ENCODE measurements around the gene TCF7L2. TPM values are rescaled to one million over a fixed set of nuclear protein-coding genes. Genes with fewer than 3 reads are reported as not detected.

Gene TCF7L2
- polyA plus RNA-seq, 3 donors: 5.4 to 21.3 (median 20.0) TPM

- WGBS, 3 donors: 56 to 82% (median 74%) methylated on average over 2 of the region's 2 CpGs
- H3K27ac ChIP-seq (ENCODE audit: low read depth, low read length): no peak overlapping the region
These were observed 15.9 kb upstream of the TCF7L2 start for GRCh38 chr10:112934193-112934592.

DNA sequence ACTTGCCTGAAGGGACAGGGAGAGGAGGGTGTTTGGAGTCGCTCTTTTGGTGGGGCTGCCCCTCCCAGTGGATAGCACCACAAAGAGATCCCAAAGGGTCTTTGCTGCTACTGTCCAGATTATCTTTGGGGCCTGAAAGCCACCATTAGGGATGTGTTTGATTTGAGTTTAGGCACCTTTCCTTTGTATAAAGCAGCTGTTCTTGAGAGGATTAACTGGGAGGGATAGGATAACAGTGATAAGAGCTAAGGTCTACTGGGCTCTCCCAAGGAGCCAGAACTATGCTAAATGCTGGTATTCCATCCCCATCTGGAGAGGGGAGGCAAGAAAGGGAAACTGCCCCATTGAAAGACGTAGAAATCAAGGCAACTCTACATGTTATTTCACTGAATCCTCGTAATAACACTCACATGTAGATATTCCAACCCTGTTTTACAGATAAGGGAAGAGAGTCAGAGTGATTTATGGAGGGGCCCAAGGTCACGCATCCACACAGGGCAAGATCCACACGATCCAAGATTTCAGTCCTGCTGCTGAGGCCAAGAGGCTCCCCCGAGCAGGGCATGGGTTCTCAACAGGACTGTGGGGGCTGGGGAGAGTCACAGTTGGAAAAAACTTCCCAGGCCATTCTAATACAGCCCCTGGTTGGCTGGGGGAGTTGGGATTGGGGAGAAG is 11.1 kb upstream of the TCF7L2 start:
- 74 to 81% (median 75%) methylated on average over 6 of the region's 6 CpGs for WGBS, 3 donors
- no peak overlapping the region for H3K27ac ChIP-seq (ENCODE audit: low read depth, low read length)

- WGBS, 3 donors: 32 to 69% (median 44%) methylated on average over 5 of the region's 5 CpGs
These were observed 4.2 kb upstream of the TCF7L2 start for GRCh38 chr10:112945811-112946210.

GRCh38 chr10:112946649-112947048 is 3.4 kb upstream of the TCF7L2 start:
- H3K27ac ChIP-seq (ENCODE audit: low read depth, low read length): no peak overlapping the region
- 87 to 91% (median 89%) methylated on average over 3 of the region's 3 CpGs for whole genome bisulfite sequencing, 3 donors

More at GRCh38 chr10:112945811-112946210, 4.2 kb upstream of the TCF7L2 start:
- H3K27ac ChIP-seq (ENCODE audit: low read depth, low read length): no peak overlapping the region

- H3K27ac ChIP-seq (ENCODE audit: low read depth, low read length): no peak overlapping the region
- WGBS, 3 donors: 97 to 100% (median 100%) methylated on average over 1 of the region's 1 CpG
These were observed 1.9 kb upstream of the TCF7L2 start for GRCh38 chr10:112948196-112948595.

DNA sequence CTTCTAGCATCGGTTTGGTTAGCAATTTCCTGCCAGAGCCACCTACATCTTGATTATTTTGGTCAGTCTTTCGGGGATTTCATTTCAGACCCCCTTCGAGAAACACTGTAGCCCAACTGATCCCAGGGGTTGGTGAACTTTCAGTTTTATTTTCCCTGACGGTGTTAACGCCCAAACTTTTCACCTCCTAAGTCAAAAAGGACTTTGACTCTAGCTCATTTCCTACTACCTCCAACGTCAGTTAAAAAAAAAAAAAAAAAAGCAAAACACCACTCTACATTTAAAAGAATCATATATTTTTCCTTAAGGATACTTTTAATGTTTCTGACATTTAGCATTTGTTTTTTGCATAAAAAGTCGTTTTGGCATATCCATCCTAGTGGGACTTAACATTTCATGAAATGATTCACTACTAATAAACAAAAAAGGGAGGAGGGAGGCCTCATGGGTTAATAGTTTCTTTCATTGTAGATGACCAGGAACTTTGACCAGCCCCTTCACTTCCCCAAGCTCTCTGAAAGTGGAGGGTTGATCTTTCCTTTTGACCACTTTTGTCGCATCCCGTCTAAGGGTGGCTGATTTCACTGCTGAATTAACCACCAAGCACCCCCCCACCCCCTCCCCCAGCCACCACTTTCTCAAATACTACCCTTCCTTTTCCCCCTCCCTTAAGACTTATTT is 764 bp upstream of the TCF7L2 start:
- no peak overlapping the region for H3K27ac ChIP-seq (ENCODE audit: low read depth, low read length)
- 5 to 11% (median 6%) methylated on average over 9 of the region's 9 CpGs for WGBS, 3 donors

- 0 to 1% (median 1%) methylated on average over 50 to 56 of the region's 56 CpGs for WGBS, 3 donors
- H3K27ac ChIP-seq (ENCODE audit: low read depth, low read length): peak overlapping the region; percentile 73
These were observed 789 bp downstream of the TCF7L2 start for GRCh38 chr10:112950714-112951358.

DNA sequence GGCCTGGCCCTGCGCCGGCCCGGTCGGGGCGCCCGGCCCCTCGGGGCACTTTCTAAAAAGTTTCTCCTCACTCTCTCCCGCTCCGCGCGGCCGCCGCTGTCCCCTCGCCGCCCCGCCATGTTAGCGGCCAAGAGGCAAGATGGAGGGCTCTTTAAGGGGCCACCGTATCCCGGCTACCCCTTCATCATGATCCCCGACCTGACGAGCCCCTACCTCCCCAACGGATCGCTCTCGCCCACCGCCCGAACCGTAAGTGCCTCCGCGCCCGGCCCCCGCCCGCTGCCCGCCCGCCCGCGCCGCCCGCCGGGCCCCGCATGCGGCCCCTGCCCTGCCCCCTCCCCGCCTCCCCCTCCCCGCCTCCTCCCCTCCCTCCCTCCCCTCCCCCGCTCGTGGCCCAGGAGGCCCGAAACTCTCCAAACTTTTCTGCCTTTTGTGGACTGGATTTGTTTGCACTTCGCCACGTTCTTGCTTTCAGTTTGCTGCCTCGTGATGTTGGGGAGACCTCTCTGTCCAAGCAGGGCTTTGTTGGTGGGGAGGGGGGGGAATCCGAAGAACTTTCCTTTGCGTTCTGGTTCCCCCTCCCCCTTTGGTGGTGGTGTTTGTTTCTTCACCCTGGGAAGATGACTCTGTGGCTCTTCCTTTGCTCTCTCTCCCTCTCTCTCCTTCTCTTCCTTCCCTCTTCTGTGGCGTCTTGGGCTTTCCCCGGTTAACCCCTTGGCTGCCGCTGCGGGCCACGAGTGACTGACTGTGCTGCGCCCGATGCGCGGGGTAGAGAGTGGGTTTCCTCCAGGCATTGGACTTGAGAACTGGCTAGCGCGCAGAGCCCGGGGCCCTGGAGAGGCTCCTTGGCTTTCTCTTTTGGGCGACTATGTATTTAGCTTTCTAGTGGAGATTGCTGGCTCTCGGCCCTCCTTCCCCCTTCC is 1.6 kb downstream of the TCF7L2 start:
- 0 to 1% (median 1%) methylated on average over 31 to 65 of the region's 65 CpGs for WGBS, 3 donors
- H3K27ac ChIP-seq (ENCODE audit: low read depth, low read length): peak overlapping the region; percentile 88

DNA sequence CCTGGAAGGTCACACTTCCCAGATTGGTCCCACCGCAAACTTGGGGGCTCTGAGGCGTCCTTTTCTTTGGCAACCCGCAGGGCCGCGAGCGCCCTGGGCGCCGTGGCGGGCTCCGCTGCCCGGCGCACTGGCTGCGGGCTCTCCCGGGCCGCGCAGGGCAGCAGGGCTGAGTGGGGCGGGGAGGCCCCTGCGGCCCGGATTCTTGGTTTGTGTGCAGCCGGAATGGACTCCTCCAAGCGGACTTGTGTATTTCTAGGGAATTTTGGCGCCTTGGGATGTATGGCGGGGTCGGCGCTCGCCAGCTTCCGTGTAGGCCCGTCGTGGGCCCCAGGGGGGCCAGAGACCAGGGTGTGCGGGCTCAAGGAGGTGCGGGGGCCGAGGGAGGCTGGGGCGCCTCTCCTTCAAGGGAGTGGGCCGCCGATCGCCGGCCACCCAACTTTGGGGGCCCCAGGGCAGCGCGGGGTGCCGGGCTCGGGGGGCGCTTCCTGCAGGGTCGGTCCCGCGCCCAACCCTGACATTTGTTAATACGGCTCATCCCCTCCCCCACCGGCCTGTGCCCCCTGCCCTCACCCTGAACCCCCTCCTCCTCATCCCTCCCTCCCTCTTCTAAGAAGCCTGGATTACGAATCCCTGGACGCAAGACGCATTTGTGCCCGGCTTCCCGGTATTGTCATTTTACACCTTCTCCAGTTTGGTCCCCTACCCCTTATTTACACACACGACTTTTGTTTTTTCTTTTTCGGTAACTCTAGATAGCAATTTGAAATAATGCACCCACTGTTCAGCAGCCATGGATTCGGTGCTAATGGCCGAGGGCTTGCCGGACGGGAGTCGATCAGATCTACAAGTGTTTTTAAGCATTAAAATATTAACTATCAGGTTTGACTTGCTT is 2.5 kb downstream of the TCF7L2 start:
- H3K27ac ChIP-seq (ENCODE audit: low read depth, low read length): peak overlapping the region; percentile 88
- WGBS, 3 donors: 2 to 4% (median 3%) methylated on average over 47 to 59 of the region's 59 CpGs

GRCh38 chr10:112953174-112954159 is 3.4 kb downstream of the TCF7L2 start:
- WGBS, 3 donors: 17 to 39% (median 26%) methylated on average over 26 of the region's 26 CpGs
- H3K27ac ChIP-seq (ENCODE audit: low read depth, low read length): no peak overlapping the region

DNA sequence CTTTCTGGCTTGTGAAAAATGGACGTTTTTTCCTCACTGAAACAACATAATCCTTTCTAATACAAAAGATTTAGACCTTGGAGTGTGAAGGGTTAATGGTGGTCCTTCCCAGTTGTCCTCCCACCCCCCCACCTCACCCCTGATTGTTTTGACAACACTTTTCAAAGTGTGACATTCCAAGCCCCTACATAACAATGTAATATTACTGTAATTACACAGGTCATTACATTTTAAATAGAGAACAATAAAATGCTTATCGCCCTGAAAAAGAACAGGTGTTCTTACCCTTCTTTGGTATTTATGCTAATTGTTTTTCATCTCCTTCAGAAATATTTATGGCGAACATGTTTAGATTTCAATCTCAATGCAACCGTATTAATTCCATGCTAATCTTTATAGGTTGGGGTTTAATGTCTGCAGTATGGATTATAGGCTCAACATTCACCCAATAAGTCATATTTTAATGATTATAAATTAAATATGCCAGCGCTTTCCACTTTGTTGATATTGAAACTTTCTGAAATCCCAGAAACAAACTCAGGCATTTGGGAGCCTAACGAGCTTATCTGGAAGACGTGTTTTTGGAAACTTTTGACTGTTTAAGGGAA is 5.0 kb downstream of the TCF7L2 start:
- no peak overlapping the region for H3K27ac ChIP-seq (ENCODE audit: low read depth, low read length)
- WGBS, 3 donors: 17 to 49% (median 41%) methylated on average over 7 of the region's 7 CpGs

DNA sequence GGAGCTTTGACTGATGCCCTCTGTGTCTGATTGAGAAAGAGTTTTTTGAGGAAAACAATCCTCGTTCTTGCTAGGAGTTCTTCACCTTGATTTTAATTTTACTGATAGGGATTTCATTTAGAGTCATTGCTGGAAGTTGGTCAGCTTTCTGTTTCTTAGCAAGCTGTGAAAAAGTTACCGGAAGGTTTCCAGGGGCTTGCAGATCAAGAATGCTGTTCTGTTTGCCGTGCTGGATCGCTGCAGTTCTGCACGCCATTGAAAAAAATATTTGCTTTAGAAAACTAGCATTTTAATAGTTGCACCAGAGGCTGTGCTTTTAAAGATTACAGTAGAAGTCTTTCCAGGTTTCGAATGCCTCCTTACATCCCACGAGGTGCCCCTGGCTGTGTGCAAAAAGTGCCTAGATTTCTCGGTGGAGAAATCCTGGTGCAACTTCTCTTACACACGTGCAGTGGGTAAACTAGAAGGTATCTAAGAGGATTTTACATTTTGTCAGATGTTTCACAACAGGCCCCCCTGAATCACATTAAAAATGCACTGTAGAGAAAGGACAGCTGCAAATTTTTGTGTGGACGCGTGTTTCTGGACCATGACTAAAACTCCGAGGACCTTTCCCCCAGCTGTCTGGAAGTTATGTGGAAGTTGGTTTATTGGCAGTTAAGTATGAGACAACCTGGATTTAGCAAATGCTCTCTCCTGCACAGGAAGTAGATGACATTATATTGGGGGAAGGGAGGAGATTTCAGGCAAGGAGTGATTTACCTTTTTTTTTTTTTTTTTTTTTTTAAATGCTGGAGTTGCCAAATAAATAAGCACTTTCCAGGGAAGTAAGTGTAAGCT is 5.8 kb downstream of the TCF7L2 start:
- 3 to 7% (median 6%) methylated on average over 12 of the region's 12 CpGs for WGBS, 3 donors

DNA sequence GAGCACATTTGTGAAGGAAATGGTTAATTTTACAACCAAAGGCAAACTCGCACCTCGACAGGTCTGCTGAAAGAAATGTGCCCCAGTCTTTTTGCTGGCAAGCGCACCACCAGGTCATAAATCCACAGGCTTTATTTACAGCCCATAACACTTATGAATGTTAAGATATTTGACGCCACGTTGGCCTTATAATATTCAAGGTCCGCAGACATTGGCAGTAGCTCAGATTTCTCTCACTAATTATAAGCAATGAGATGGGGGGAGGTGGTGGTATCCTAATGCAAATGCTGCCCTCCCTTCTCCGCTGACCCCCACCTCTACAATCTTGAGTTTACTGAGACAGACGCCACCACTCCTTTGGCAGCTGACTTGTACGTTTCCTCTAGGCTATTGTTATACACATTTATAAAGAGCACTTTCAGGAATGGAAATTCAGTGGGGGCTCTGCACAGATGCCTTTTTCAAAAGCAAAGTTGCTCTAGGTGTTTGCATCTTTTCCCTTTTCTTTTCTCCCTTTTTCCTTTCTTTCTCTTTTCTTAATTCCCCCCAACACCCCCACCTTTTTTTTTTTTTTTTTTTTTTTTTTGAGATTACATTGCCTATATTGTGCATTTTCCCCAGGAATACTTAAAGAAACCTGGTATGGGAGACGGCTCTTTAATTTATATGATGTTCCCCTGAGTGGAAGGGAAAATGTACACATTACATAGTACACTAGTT is 6.7 kb downstream of the TCF7L2 start:
- WGBS, 3 donors: 44 to 69% (median 50%) methylated on average over 10 of the region's 10 CpGs
- no peak overlapping the region for H3K27ac ChIP-seq (ENCODE audit: low read depth, low read length)

More for the DNA sequence above, 5.8 kb downstream of the TCF7L2 start:
- no peak overlapping the region for H3K27ac ChIP-seq (ENCODE audit: low read depth, low read length)

- 64 to 81% (median 75%) methylated on average over 4 of the region's 4 CpGs for WGBS, 3 donors
- no peak overlapping the region for H3K27ac ChIP-seq (ENCODE audit: low read depth, low read length)
These were observed 7.6 kb downstream of the TCF7L2 start for GRCh38 chr10:112957640-112958092.
